H1 (cell line): ENCODE data around the gene RTF2. TPM values are rescaled to one million over a fixed set of nuclear protein-coding genes. Genes with fewer than 3 reads are reported as not detected.

Source experiments
- CTCF ChIA-PET: fragments of 300-600 bp; sonication (Branson Sonifier 250); formaldehyde crosslinking; loops from one replicate; lab custom pipeline; 2021; ENCODE audit not compliant: partially characterized antibody; lab: Charles Lee
- POLR2A ChIA-PET: fragments of 300-600 bp; sonication (Branson Sonifier 250); formaldehyde crosslinking; loops from one replicate; lab custom pipeline; 2021; ENCODE audit warnings: inconsistent platforms; ENCODE audit not compliant: partially characterized antibody; lab: Charles Lee
- DNase-seq, 2 experiments: peaks; one replicate each; pipeline versions ENCODE4 v3.0.0 to v3.0.0-alpha.2; 2010 to 2022; ENCODE audit warnings: low spot score in 2 of 2, low read depth in 1 of 2, mixed read lengths in 1 of 2
- FAIRE-seq: peaks from 2 replicates; lab custom pipeline; 2011; peaks lifted over from hg19 to GRCh38; lab: Jason Lieb, UNC
- H2AFZ ChIP-seq: 2 replicates; pipeline ENCODE4 v1.8.1; 2012; ENCODE audit warnings: low read length, inconsistent platforms
- H2AK5ac ChIP-seq: 2 replicates; pipeline ENCODE4 v1.6.1; 2013; ENCODE audit warnings: low read depth, low read length
- H2BK120ac ChIP-seq: replicated peaks from 2 replicates; pipeline ENCODE3; 2013; ENCODE audit warnings: low read depth, low read length, inconsistent platforms
- H2BK12ac ChIP-seq: 2 replicates; pipeline ENCODE4 v1.6.1; 2013; ENCODE audit warnings: low read depth, low read length
- H2BK15ac ChIP-seq: 2 replicates; pipeline ENCODE4 v1.6.1; 2013; ENCODE audit warnings: low read length
- H2BK20ac ChIP-seq: 2 replicates; pipeline ENCODE4 v1.6.1; 2013; ENCODE audit warnings: low read length
- H2BK5ac ChIP-seq: 2 replicates; pipeline ENCODE4 v1.6.1; 2013; ENCODE audit warnings: low read depth, low read length
- H3K14ac ChIP-seq: 2 replicates; pipeline ENCODE4 v1.6.1; 2013; ENCODE audit warnings: inconsistent platforms; ENCODE audit not compliant: insufficient read length
- H3K18ac ChIP-seq: 2 replicates; pipeline ENCODE4 v1.6.1; 2013; ENCODE audit warnings: low read length; ENCODE audit errors: extremely low read depth
- H3K23ac ChIP-seq: 2 replicates; pipeline ENCODE4 v1.6.1; 2013; ENCODE audit warnings: inconsistent platforms; ENCODE audit not compliant: insufficient read length
- H3K23me2 ChIP-seq: 2 replicates; pipeline ENCODE4 v1.6.1; 2013; ENCODE audit warnings: low read depth, low read length
- H3K27ac ChIP-seq: 2 replicates; pipeline ENCODE4 v1.6.1; 2011; ENCODE audit warnings: low read depth, low read length, inconsistent platforms
- H3K27me3 ChIP-seq, 4 experiments: replicated peaks in 1 of 4; 1 replicate in 1 of 4; 2 replicates in 3 of 4; pipeline versions ENCODE4 v1.6.1 to v1.8.1; 2011 to 2013; ENCODE audit warnings: low read length in 3 of 4, mild to moderate bottlenecking in 3 of 4, inconsistent platforms in 2 of 4, mixed read lengths in 2 of 4, moderate library complexity in 1 of 4; ENCODE audit not compliant: control insufficient read depth in 3 of 4, insufficient read depth in 3 of 4; ENCODE audit errors: extremely low read depth in 1 of 4
- H3K36me3 ChIP-seq, 4 experiments: 2 replicates each; pipeline versions ENCODE4 v1.6.1 to v1.8.1; 2011 to 2013; ENCODE audit warnings: mild to moderate bottlenecking in 4 of 4, low read length in 3 of 4, moderate library complexity in 2 of 4, control low read depth in 1 of 4, inconsistent platforms in 1 of 4; ENCODE audit not compliant: insufficient read depth in 4 of 4, control insufficient read depth in 2 of 4
- H3K4ac ChIP-seq: replicated peaks from 2 replicates; pipeline ENCODE3; 2013; ENCODE audit warnings: low read length, low read depth, mixed read lengths, inconsistent platforms; ENCODE audit not compliant: insufficient read length
- H3K4me1 ChIP-seq, 4 experiments: replicated peaks in 1 of 4; 1 replicate in 1 of 4; 2 replicates in 3 of 4; pipeline versions ENCODE4 v1.6.1 to v1.8.1; 2011 to 2013; ENCODE audit warnings: low read length in 3 of 4, inconsistent platforms in 2 of 4, mixed read lengths in 1 of 4; ENCODE audit not compliant: insufficient read depth in 4 of 4, control insufficient read depth in 3 of 4
- H3K4me2 ChIP-seq, 2 experiments: 2 replicates each; pipeline versions ENCODE4 v1.6.1 to v1.8.1; 2011 to 2013; ENCODE audit warnings: low read depth in 2 of 2, low read length in 2 of 2, control low read depth in 1 of 2, inconsistent platforms in 1 of 2, mild to moderate bottlenecking in 1 of 2; ENCODE audit not compliant: insufficient read depth in 1 of 2
- H3K4me3 ChIP-seq, 4 experiments: fragments of 200-600, 300-600 bp in 1 of 4; sonication (generic), shearing (Covaris generic), sonication (Bioruptor Twin) in 1 of 4; 2 replicates each; pipeline versions ENCODE4 v1.5.1 to v1.8.1; 2011 to 2016; ENCODE audit warnings: low read length in 4 of 4, low read depth in 3 of 4, control low read depth in 2 of 4, inconsistent platforms in 2 of 4, mild to moderate bottlenecking in 2 of 4, mixed read lengths in 1 of 4, moderate library complexity in 1 of 4; ENCODE audit not compliant: insufficient read depth in 2 of 4; ENCODE audit errors: extremely low read depth in 1 of 4
- H3K56ac ChIP-seq: replicated peaks from 2 replicates; pipeline ENCODE3; 2013; ENCODE audit warnings: low read depth, mild to moderate bottlenecking, mixed read lengths, low read length, inconsistent platforms; ENCODE audit not compliant: insufficient read length
- H3K79me1 ChIP-seq: 2 replicates; pipeline ENCODE4 v1.6.1; 2013; ENCODE audit warnings: low read depth, low read length, control low read depth
- H3K79me2 ChIP-seq, 2 experiments: 2 replicates each; pipeline versions ENCODE4 v1.6.1 to v1.8.1; 2012 to 2013; ENCODE audit warnings: low read length in 2 of 2, mild to moderate bottlenecking in 2 of 2, inconsistent platforms in 1 of 2; ENCODE audit not compliant: insufficient read depth in 2 of 2, control insufficient read depth in 1 of 2
- H3K9ac ChIP-seq, 4 experiments: replicated peaks in 1 of 4; 1 replicate in 1 of 4; 2 replicates in 3 of 4; pipeline versions ENCODE4 v1.6.1 to v1.8.1; 2011 to 2013; ENCODE audit warnings: low read depth in 3 of 4, low read length in 3 of 4, control low read depth in 2 of 4, mild to moderate bottlenecking in 2 of 4, moderate library complexity in 2 of 4, inconsistent platforms in 1 of 4; ENCODE audit errors: extremely low read depth in 1 of 4
- H3K9me3 ChIP-seq, 2 experiments: 2 replicates each; pipeline versions ENCODE4 v1.6.1 to v1.8.1; 2012 to 2013; ENCODE audit warnings: mild to moderate bottlenecking in 2 of 2, moderate library complexity in 2 of 2, control low read depth in 1 of 2, inconsistent platforms in 1 of 2, low read depth in 1 of 2, low read length in 1 of 2, mixed read lengths in 1 of 2; ENCODE audit not compliant: insufficient read depth in 2 of 2
- H4K20me1 ChIP-seq, 2 experiments: replicated peaks in 1 of 2; 2 replicates each; pipeline versions ENCODE3 to v1.8.1; 2011 to 2013; ENCODE audit warnings: inconsistent platforms in 2 of 2, low read length in 2 of 2, mild to moderate bottlenecking in 1 of 2; ENCODE audit not compliant: insufficient read depth in 2 of 2, control insufficient read depth in 1 of 2
- H4K5ac ChIP-seq: 2 replicates; pipeline ENCODE4 v1.6.1; 2013; ENCODE audit warnings: low read length, low read depth, mixed read lengths, inconsistent platforms; ENCODE audit not compliant: insufficient read length
- H4K8ac ChIP-seq: 2 replicates; pipeline ENCODE4 v1.8.0; 2013; ENCODE audit warnings: mild to moderate bottlenecking, moderate library complexity, low read length, inconsistent platforms; ENCODE audit not compliant: insufficient read depth; ENCODE audit errors: extremely low read depth
- H4K91ac ChIP-seq: replicated peaks from 2 replicates; pipeline ENCODE3; 2013; ENCODE audit warnings: low read length, mixed read lengths, inconsistent platforms; ENCODE audit not compliant: insufficient read length
- FOSL1 ChIP-seq: IDR thresholded peaks from 2 replicates; pipeline ENCODE4 v1.6.1; 2011; ENCODE audit warnings: mild to moderate bottlenecking, low read depth, low read length, moderate library complexity; ENCODE audit not compliant: insufficient read depth
- POLR2A ChIP-seq, 2 experiments: IDR thresholded peaks; 1 replicate in 1 of 2; 2 replicates in 1 of 2; pipeline ENCODE4 v1.6.1; 2011; ENCODE audit warnings: low read depth in 2 of 2, low read length in 2 of 2, mild to moderate bottlenecking in 2 of 2; ENCODE audit errors: control extremely low read depth in 1 of 2
- WGBS, 2 experiments: shearing (Covaris generic) in 1 of 2; methylation state at CpG; one replicate each; pipeline versions ENCODE4 v1.1.6 to v1.1.7; 2013 to 2015; ENCODE audit warnings: low lambda C conversion rate in 2 of 2, mixed read lengths in 2 of 2, inconsistent platforms in 1 of 2, low coverage in 1 of 2, missing lambda C conversion rate in 1 of 2; ENCODE audit not compliant: insufficient replicate concordance in 2 of 2, insufficient coverage in 1 of 2, insufficient read length in 1 of 2; ENCODE audit errors: extremely low coverage in 1 of 2, missing lambda C conversion rate in 1 of 2; 5-methylcytosine and 5-hydroxymethylcytosine counted together
- polyA plus RNA-seq, 7 experiments: library from polyadenylated mRNA; depleted of rRNA in 3 of 7; stranded (reverse) in 5 of 7; unstranded in 2 of 7; fragments of >200 nt in 5 of 7; fragments of 200-250 nt in 2 of 7; gene quantifications; 1 replicate in 5 of 7; 2 replicates in 1 of 7; 4 replicates in 1 of 7; pipeline versions ENCODE4 v1.2.1 to v1.2.3, GENCODE V29; 2011 to 2013; ENCODE audit warnings: missing spikeins in 2 of 7, mixed read lengths in 2 of 7
- total RNA-seq: library from RNA; stranded (reverse); fragmentation: NEBNext Ultra II Directional; extraction: Animal tissue kit (Norgen Biotek cat#: 25700); gene quantifications from 2 replicates; pipeline ENCODE4 v1.2.1, GENCODE V29; 2021

Gene RTF2
- total and polyA plus RNA-seq, 2 of the 8 experiments (the other 6 are each of a cell fraction or from before 2014, with no cell fraction given), result 33.9 to 51.2 TPM

GRCh38 chr20:56433221-56433879, 35.1 kb upstream of the RTF2 start:
- DNase-seq, result no peak
- Histone ChIP-seq H3K27ac (no peak overlapping the region), H3K79me1 (no peaks in the 10 kb centered on the region), H3K23me2 (no peaks in the 10 kb centered on the region), H2BK15ac (no peak overlapping the region), H4K8ac (no peak overlapping the region), H2BK5ac (no peak overlapping the region), H3K4me2 (no peak overlapping the region), H3K18ac (no peak overlapping the region), H3K36me3 (no peaks in the 10 kb centered on the region), H3K27me3 (no peaks in the 10 kb centered on the region; a peak in 1 of 7 replicates), H3K9me3 (no peaks in the 10 kb centered on the region), H2BK20ac (no peak overlapping the region)
- POLR2A ChIA-PET, result no interaction called here
- TF ChIP-seq POLR2A (IDR thresholded peaks at IDR 0.05; ENCODE audit: control extremely low read depth in 1 of 2, low read depth in 2 of 2, low read length in 2 of 2), result no peak
- TF ChIP-seq FOSL1, result no peak
- TF ChIP-seq, all 59 proteins: peak for 0
- no peak overlapping the region for H3K4me3 ChIP-seq
- no peak overlapping the region for H3K9ac ChIP-seq
- no peak overlapping the region for H3K23ac ChIP-seq
- no peak overlapping the region for H4K91ac ChIP-seq
- H4K5ac ChIP-seq, result no peak overlapping the region
- H3K4me1 ChIP-seq, result no peaks in the 10 kb centered on the region
- H3K4ac ChIP-seq, result no peak overlapping the region
- CTCF ChIA-PET, result no interaction called here
- H3K79me2 ChIP-seq, result no peaks in the 10 kb centered on the region
- H2BK12ac ChIP-seq, result no peak overlapping the region
- H2AK5ac ChIP-seq, result no peak overlapping the region
- H3K14ac ChIP-seq, result no peak overlapping the region
- WGBS, 2 experiments, result 88% methylated on average over 3 of the region's 3 CpGs; no CpG with 5 or more reads in 1 of the 2 experiments
- FAIRE-seq, result no peak
- H2AFZ ChIP-seq, result no peak overlapping the region
- no peak overlapping the region for H3K56ac ChIP-seq
- H2BK120ac ChIP-seq, result no peak overlapping the region
- H4K20me1 ChIP-seq, result peaks cover 0 to 1% of the 10 kb centered on the region in 2 experiments
